HCT116 (cell line): ENCODE results near the gene GPR139. TPM values are rescaled to one million over a fixed set of nuclear protein-coding genes. Genes with fewer than 3 reads are reported as not detected.

Experiments
- ATAC-seq: fragments of 200-7000 bp; cut with Tn5 transposase; 2 replicates; pipeline ENCODE4 v1.9.1; 2020; ENCODE audit warnings: mild to moderate bottlenecking, moderate library complexity
- BruUV-seq: library from RNA; stranded (reverse); fragments of 400-500 nt; replicated peaks from 2 replicates; lab custom pipeline; 2021; lab: Mats Ljungman, UMichigan
- CTCF ChIA-PET: fragments of 300-600 bp; sonication (Branson Sonifier 250); formaldehyde crosslinking; loops from one replicate; lab custom pipeline; 2021; ENCODE audit warnings: antibody characterized with exemption; lab: Charles Lee
- POLR2A ChIA-PET: fragments of 300-600, 350-600 bp; sonication (Branson Sonifier 250); formaldehyde crosslinking; loops from one replicate; lab custom pipeline; 2021; ENCODE audit warnings: antibody characterized with exemption; lab: Charles Lee
- RAD21 ChIA-PET, 2 experiments: fragments of 300-600 bp; sonication (Branson Sonifier 250); formaldehyde crosslinking; loops; one replicate each; lab custom pipeline; 2023; ENCODE audit warnings: low total read pairs in 2 of 2; ENCODE audit not compliant: uncharacterized antibody in 2 of 2, unreplicated experiment in 2 of 2, low non-redundant PET in 1 of 2; lab: Charles Lee
- DNase-seq: peaks from one replicate; pipeline ENCODE4 v3.0.0-alpha.2; 2010; ENCODE audit warnings: low read depth, low spot score
- H2AFZ ChIP-seq: fragments of 200-600 bp; shearing (Covaris generic), sonication (generic); 2 replicates; pipeline ENCODE4 v1.6.1; 2017; ENCODE audit warnings: low read depth, mixed run types, mixed read lengths, antibody characterized with exemption, low read length; ENCODE audit not compliant: poor library complexity, severe bottlenecking
- H3K27ac ChIP-seq: 2 replicates; pipeline ENCODE4 v1.5.1; 2012; ENCODE audit warnings: low read depth, low read length
- H3K27me3 ChIP-seq: fragments of 200-600 bp; sonication (generic); 2 replicates; pipeline ENCODE4 v1.6.1; 2016; ENCODE audit warnings: mixed run types, low read length, mixed read lengths; ENCODE audit not compliant: insufficient read depth
- H3K36me3 ChIP-seq, 2 experiments: fragments of 200-500 bp in 1 of 2; fragments of 200-600 bp in 1 of 2; sonication (Bioruptor generic) in 1 of 2; sonication (generic) in 1 of 2; 2 replicates each; pipeline versions ENCODE4 v1.5.1 to v1.6.1; 2014 to 2016; ENCODE audit warnings: low read length in 2 of 2, inconsistent platforms in 1 of 2, mixed read lengths in 1 of 2, mixed run types in 1 of 2; ENCODE audit not compliant: insufficient read depth in 2 of 2, control insufficient read depth in 1 of 2
- H3K4me1 ChIP-seq, 2 experiments: fragments of 200-600 bp in 1 of 2; sonication (generic) in 1 of 2; 2 replicates each; pipeline versions ENCODE4 v1.5.1 to v1.6.1; 2012 to 2017; ENCODE audit warnings: low read length in 2 of 2, inconsistent platforms in 1 of 2, mild to moderate bottlenecking in 1 of 2, mixed read lengths in 1 of 2, mixed run types in 1 of 2, moderate library complexity in 1 of 2; ENCODE audit not compliant: insufficient read depth in 2 of 2, control insufficient read depth in 1 of 2
- H3K4me2 ChIP-seq: fragments of 200-600 bp; sonication (generic); 2 replicates; pipeline ENCODE4 v1.6.1; 2017; ENCODE audit warnings: mixed run types, low read length, mixed read lengths
- H3K4me3 ChIP-seq, 2 experiments: fragments of 200-600 bp in 1 of 2; sonication (generic) in 1 of 2; replicated peaks in 1 of 2; 2 replicates each; pipeline ENCODE4 v1.5.1; 2011 to 2016; ENCODE audit warnings: low read length in 2 of 2, control low read depth in 1 of 2, low read depth in 1 of 2, mild to moderate bottlenecking in 1 of 2, mixed read lengths in 1 of 2, mixed run types in 1 of 2
- H3K79me2 ChIP-seq: fragments of 200-600 bp; sonication (generic); 2 replicates; pipeline ENCODE4 v1.6.1; 2017; ENCODE audit warnings: mild to moderate bottlenecking, mixed run types, low read length, moderate library complexity, mixed read lengths; ENCODE audit not compliant: insufficient read depth
- H3K9ac ChIP-seq: fragments of 200-600 bp; sonication (generic); 2 replicates; pipeline ENCODE4 v1.6.1; 2016; ENCODE audit warnings: low read length, mixed read lengths
- H3K9me2 ChIP-seq: fragments of 200-600 bp; sonication (generic), shearing (Covaris generic); 2 replicates; pipeline ENCODE4 v1.6.1; 2017; ENCODE audit warnings: mixed run types, mild to moderate bottlenecking, moderate library complexity; ENCODE audit not compliant: insufficient read depth
- H3K9me3 ChIP-seq, 2 experiments: fragments of 200-500 bp in 1 of 2; fragments of 200-600 bp in 1 of 2; sonication (Bioruptor generic) in 1 of 2; sonication (generic) in 1 of 2; 2 replicates each; pipeline ENCODE4 v1.6.1; 2014 to 2017; ENCODE audit warnings: low read length in 2 of 2, mixed read lengths in 2 of 2, inconsistent platforms in 1 of 2, low read depth in 1 of 2, mild to moderate bottlenecking in 1 of 2, mixed run types in 1 of 2, moderate library complexity in 1 of 2; ENCODE audit not compliant: control insufficient read depth in 1 of 2, insufficient read depth in 1 of 2
- H4K20me1 ChIP-seq: fragments of 200-600 bp; sonication (generic), shearing (Covaris generic); 2 replicates; pipeline ENCODE4 v1.6.1; 2017; ENCODE audit warnings: mixed run types, mild to moderate bottlenecking, moderate library complexity; ENCODE audit not compliant: insufficient read depth
- ATF3 ChIP-seq: IDR thresholded peaks from 2 replicates; pipeline ENCODE4 v1.6.1; 2012
- CTCF ChIP-seq, 3 experiments: fragments of 200-600 bp in 1 of 3; sonication (generic) in 1 of 3; IDR thresholded peaks in 2 of 3; conservative IDR thresholded peaks in 1 of 3; 2 replicates each; pipeline ENCODE4 v1.5.1; 2012 to 2017; ENCODE audit warnings: low read depth in 2 of 3, low read length in 2 of 3, antibody characterized with exemption in 1 of 3, borderline replicate concordance in 1 of 3, control low read depth in 1 of 3, mild to moderate bottlenecking in 1 of 3, mixed read lengths in 1 of 3, mixed run types in 1 of 3, moderate library complexity in 1 of 3; ENCODE audit not compliant: insufficient read depth in 1 of 3
- EGR1 ChIP-seq: IDR thresholded peaks from 2 replicates; pipeline ENCODE4 v1.6.1; 2012; ENCODE audit warnings: low read depth
- ELF1 ChIP-seq: IDR thresholded peaks from 2 replicates; pipeline ENCODE4 v1.6.1; 2012; ENCODE audit warnings: low read depth, borderline replicate concordance
- EZH2 ChIP-seq: fragments of 200-600 bp; sonication (generic); IDR thresholded peaks from 2 replicates; pipeline ENCODE4 v1.6.1; 2017; ENCODE audit warnings: antibody characterized with exemption, mixed run types
- FOSL1 ChIP-seq: IDR thresholded peaks from 2 replicates; pipeline ENCODE4 v1.6.1; 2012; ENCODE audit warnings: low read depth
- SIN3A ChIP-seq: IDR thresholded peaks from 2 replicates; pipeline ENCODE4 v1.6.1; 2012; ENCODE audit warnings: low read depth
- YY1 ChIP-seq: IDR thresholded peaks from 2 replicates; pipeline ENCODE4 v1.6.1; 2011; ENCODE audit warnings: low read length, low read depth, moderate library complexity, mild to moderate bottlenecking; ENCODE audit not compliant: insufficient replicate concordance; ENCODE audit errors: extremely low read depth
- ZBTB33 ChIP-seq: IDR thresholded peaks from 2 replicates; pipeline ENCODE4 v1.6.1; 2011; ENCODE audit warnings: mild to moderate bottlenecking, low read length, moderate library complexity; ENCODE audit not compliant: insufficient replicate concordance; ENCODE audit errors: extremely low read depth
- intact Hi-C: fragments of 100-400 bp; cut with micrococcal nuclease; formaldehyde crosslinking; loops from 2 replicates; pipeline ENCODE4 v1.10.0; 2022
- total RNA-seq: library from RNA; stranded (reverse); gene quantifications from one replicate; pipeline ENCODE4 v1.2.1, GENCODE V29; 2021; ENCODE audit not compliant: unreplicated experiment

The GPR139 gene
- total RNA-seq, 1 experiment from 2014 or later = not detected

GRCh38 chr16:20079106-20079505 lies 5.4 kb upstream of the GPR139 start:
- Histone ChIP-seq H3K27me3 (peaks cover 52% of the 10 kb centered on the region; the same call in 1 of the 2 replicates), H3K79me2 (no peaks in the 10 kb centered on the region), H3K4me2 (no peak overlapping the region), H3K4me3 (no peak overlapping the region), H2AFZ (no peak overlapping the region), H3K9me3 (no peaks in the 10 kb centered on the region), H3K4me1 (no peaks in the 10 kb centered on the region), H3K9me2 (no peaks in the 10 kb centered on the region), H3K36me3 (no peaks in the 10 kb centered on the region), H3K27ac (no peak overlapping the region), H3K9ac (no peak overlapping the region), H4K20me1 (no peaks in the 10 kb centered on the region)
- no peak for DNase-seq
- CTCF ChIA-PET = no interaction called here
- no peak for ATAC-seq
- RAD21 ChIA-PET = no interaction called here
- intact Hi-C loops = no loop called here
- TF ChIP-seq ZBTB33 (no peak), FOSL1 (no peak), SIN3A (no peak), EZH2 (no peak), ELF1 (no peak), ATF3 (no peak), YY1 (no peak), EGR1 (no peak)
- POLR2A ChIA-PET = no interaction called here
- no TSS peak for BruUV-seq

GRCh38 chr16:20075243-20075642 lies 1.6 kb upstream of the GPR139 start:
- no peak overlapping the region for H3K4me3 ChIP-seq
- RAD21 ChIA-PET = no interaction called here
- no peaks in the 10 kb centered on the region for H3K9me3 ChIP-seq
- H3K9me2 ChIP-seq = no peaks in the 10 kb centered on the region
- CTCF ChIA-PET = interaction anchor here (1.5 kb wide), 1 partner anchor 168 kb away, joined by 5 read pairs; no protein-coding TSS in a partner anchor
- DNase-seq = no peak
- no peak overlapping the region for H3K4me2 ChIP-seq
- no peak overlapping the region for H3K9ac ChIP-seq
- H4K20me1 ChIP-seq = no peaks in the 10 kb centered on the region
- POLR2A ChIA-PET = no interaction called here
- H3K27me3 ChIP-seq = peaks cover 50% of the 10 kb centered on the region
- H3K4me1 ChIP-seq = no peaks in the 10 kb centered on the region
- no peaks in the 10 kb centered on the region for H3K36me3 ChIP-seq
- no peak overlapping the region for H2AFZ ChIP-seq
- intact Hi-C loops = no loop called here
- no peak overlapping the region for H3K27ac ChIP-seq
- no peaks in the 10 kb centered on the region for H3K79me2 ChIP-seq
- BruUV-seq = no TSS peak
- no peak for TF ChIP-seq CTCF (IDR thresholded peaks at IDR 0.05 in 2 of 3, conservative IDR thresholded peaks at IDR 0.05 in 1 of 3; ENCODE audit: borderline replicate concordance in 1 of 3, insufficient read depth in 1 of 3, low read depth in 2 of 3, low read length in 2 of 3)
- no peak for ATAC-seq
